Ishikawa (cell line): ENCODE results near the gene GRB10.

Experiments used
- CEBPB ChIP-seq: IDR thresholded peaks from 2 replicates; pipeline ENCODE4 v1.6.1; 2012
- CREB1 ChIP-seq: IDR thresholded peaks from 2 replicates; pipeline ENCODE4 v1.6.1; 2012; ENCODE audit warnings: low read depth
- EGR1 ChIP-seq: IDR thresholded peaks from 2 replicates; pipeline ENCODE4 v1.6.1; 2012
- EP300 ChIP-seq: IDR thresholded peaks from 2 replicates; pipeline ENCODE4 v1.6.1; 2012; ENCODE audit warnings: borderline replicate concordance
- FOXM1 ChIP-seq: IDR thresholded peaks from 2 replicates; pipeline ENCODE4 v1.6.1; 2012; ENCODE audit warnings: low read depth, borderline replicate concordance
- MAX ChIP-seq: IDR thresholded peaks from 2 replicates; pipeline ENCODE4 v1.6.1; 2012
- NFIC ChIP-seq: IDR thresholded peaks from 2 replicates; pipeline ENCODE4 v1.6.1; 2012
- RAD21 ChIP-seq: IDR thresholded peaks from 2 replicates; pipeline ENCODE4 v1.6.1; 2012; ENCODE audit warnings: low read depth
- REST ChIP-seq: IDR thresholded peaks from 2 replicates; pipeline ENCODE4 v1.6.1; 2012; ENCODE audit warnings: low read depth, mild to moderate bottlenecking
- TAF1 ChIP-seq: IDR thresholded peaks from 2 replicates; pipeline ENCODE4 v1.6.1; 2012; ENCODE audit warnings: low read depth, mild to moderate bottlenecking
- TCF12 ChIP-seq: IDR thresholded peaks from 2 replicates; pipeline ENCODE4 v1.6.1; 2012; ENCODE audit warnings: low read depth
- TEAD4 ChIP-seq: IDR thresholded peaks from 2 replicates; pipeline ENCODE4 v1.6.1; 2012
- USF1 ChIP-seq: IDR thresholded peaks from 2 replicates; pipeline ENCODE4 v1.6.1; 2012
- YY1 ChIP-seq: IDR thresholded peaks from 2 replicates; pipeline ENCODE4 v1.6.1; 2012; ENCODE audit warnings: low read depth
- ZBTB7A ChIP-seq: IDR thresholded peaks from 2 replicates; pipeline ENCODE4 v1.6.1; 2012; ENCODE audit warnings: low read depth

GRB10 gene

GRCh38 chr7:50778189-50778588 is 4.5 kb downstream of the GRB10 start:
- TF ChIP-seq RAD21 (no peak), REST (no peak)

GRCh38 chr7:50775836-50776235 is 6.9 kb downstream of the GRB10 start:
- TF ChIP-seq CEBPB = no peak
- TF ChIP-seq MAX = no peak
- TF ChIP-seq CREB1 = no peak
- TF ChIP-seq TAF1 = no peak
- TF ChIP-seq ZBTB7A = no peak
- no peak for TF ChIP-seq EGR1
- no peak for TF ChIP-seq REST
- TF ChIP-seq TEAD4 = no peak
- TF ChIP-seq TCF12 = no peak
- TF ChIP-seq USF1 = no peak
- TF ChIP-seq YY1 = no peak
- no peak for TF ChIP-seq FOXM1
- TF ChIP-seq NFIC = no peak
- no peak for TF ChIP-seq EP300
- no peak for TF ChIP-seq RAD21

GRCh38 chr7:50775231-50775630 is 7.5 kb downstream of the GRB10 start:
- TF ChIP-seq NFIC (no peak), MAX (no peak), RAD21 (no peak), REST (no peak), YY1 (no peak), TCF12 (no peak), CREB1 (no peak), EP300 (no peak), TAF1 (no peak), CEBPB (no peak), FOXM1 (no peak), USF1 (no peak), ZBTB7A (no peak), EGR1 (no peak), TEAD4 (no peak)

GRCh38 chr7:50774319-50774718 is 8.4 kb downstream of the GRB10 start:
- TF ChIP-seq ZBTB7A (no peak), FOXM1 (no peak), CEBPB (no peak), EGR1 (no peak), YY1 (no peak), USF1 (no peak), TAF1 (no peak), REST (no peak)
